Stomach (tissue), 4 donors: Measurements from ENCODE around the gene MYBBP1A.

Source experiments
- CTCF ChIP-seq, 7 experiments: fragments of 450-650 bp in 4 of 7; fragments of 200-600 bp in 3 of 7; sonication (generic) in 3 of 7; IDR thresholded peaks; one replicate each; pipeline ENCODE4 v1.5.1; 2016 to 2019; ENCODE audit warnings: antibody characterized with exemption in 7 of 7, control low read depth in 2 of 7, mild to moderate bottlenecking in 1 of 7
- POLR2A ChIP-seq, 4 donors: fragments of 450-650 bp; IDR thresholded peaks; one replicate each; pipeline ENCODE4 v1.6.1; 2016; ENCODE audit warnings: antibody characterized with exemption in 4 of 4, control low read depth in 2 of 4, mild to moderate bottlenecking in 1 of 4, moderate library complexity in 1 of 4

GRCh38 chr17:4514779-4515178 lies 40.4 kb downstream of the MYBBP1A start:
- TF ChIP-seq CTCF (IDR thresholded peaks at IDR 0.05), result no peak
- TF ChIP-seq POLR2A (IDR thresholded peaks at IDR 0.05), result no peak
